ENCODE data around the gene PMS1.

DNA sequence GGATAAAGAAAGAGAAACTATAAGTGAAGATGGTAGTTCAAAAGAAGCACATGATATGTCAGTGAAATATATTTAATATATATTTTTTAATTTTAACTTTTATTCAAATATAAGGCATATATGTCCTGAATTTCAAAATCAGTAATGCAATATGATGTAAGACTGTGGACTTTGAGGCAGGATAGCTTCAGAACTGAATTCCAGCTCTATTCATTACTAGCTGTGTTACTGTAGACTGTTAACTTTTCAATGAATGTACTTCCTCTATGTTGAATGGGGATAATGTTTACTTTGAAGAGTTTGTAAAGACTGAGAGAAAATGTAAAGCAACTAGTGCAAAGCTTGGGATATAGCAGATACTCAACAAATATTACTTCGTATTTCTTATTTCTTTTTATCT lies 112.6 kb downstream of the PMS1 start:
- TF ChIP-seq EZH2 (IDR thresholded peaks at IDR 0.05; ENCODE audit: borderline replicate concordance, low read length): no peak
- TF ChIP-seq CTCF (IDR thresholded peaks at IDR 0.05; ENCODE audit: low read length): no peak

Data from OCI-LY1 (cell line).